Stimulated activated CD8-positive, alpha-beta memory T cell treated with anti-CD3 and anti-CD28 coated beads, Interleukin-7, amount 100 ng/mL, for 4 hours (primary cell): ENCODE measurements around the gene ARL6IP1.

Experiments
- DNase-seq, 2 donors: peaks; one replicate each; pipeline ENCODE4 v3.0.0-alpha.2; 2020; ENCODE audit warnings: low read depth in 2 of 2

Gene ARL6IP1

GRCh38 chr16:18801145-18801972 lies at the start of gene ARL6IP1:
TSS of gene ARL6IP1 (minus strand) at chr16:18801549. CDS start at chr16:18801466, 83 bp downstream.
- DNase-seq, result peak; percentile 98 to 99

GRCh38 chr16:18846416-18846815 lies 45.1 kb upstream of the ARL6IP1 start:
- DNase-seq, result no peak

GRCh38 chr16:18842565-18842964 lies 41.2 kb upstream of the ARL6IP1 start:
- DNase-seq, result no peak

- no peak for DNase-seq
Observed at GRCh38 chr16:18841833-18842525, 40.6 kb upstream of the ARL6IP1 start.

DNA sequence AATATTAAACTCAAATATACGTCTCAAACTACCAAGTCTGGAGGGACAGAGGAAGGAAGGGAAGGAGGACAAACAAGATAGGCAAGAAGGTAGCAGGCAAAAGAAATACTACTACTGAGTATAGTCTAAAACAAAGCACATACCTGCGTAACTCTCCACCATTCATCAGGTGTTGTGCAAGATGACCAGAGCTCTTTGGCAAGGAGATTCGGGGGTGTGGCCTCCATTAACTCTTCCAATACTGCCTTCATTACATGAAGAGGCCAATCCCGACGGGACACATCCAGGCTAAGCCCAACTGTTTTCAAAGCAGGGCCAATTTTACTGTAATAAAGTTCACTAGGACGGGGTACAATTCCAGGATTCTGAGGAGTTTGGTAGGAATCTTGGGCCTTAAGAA lies 38.2 kb upstream of the ARL6IP1 start:
- DNase-seq, result no peak

- DNase-seq, result no peak
Observed at GRCh38 chr16:18836702-18837101, 35.4 kb upstream of the ARL6IP1 start.

DNA sequence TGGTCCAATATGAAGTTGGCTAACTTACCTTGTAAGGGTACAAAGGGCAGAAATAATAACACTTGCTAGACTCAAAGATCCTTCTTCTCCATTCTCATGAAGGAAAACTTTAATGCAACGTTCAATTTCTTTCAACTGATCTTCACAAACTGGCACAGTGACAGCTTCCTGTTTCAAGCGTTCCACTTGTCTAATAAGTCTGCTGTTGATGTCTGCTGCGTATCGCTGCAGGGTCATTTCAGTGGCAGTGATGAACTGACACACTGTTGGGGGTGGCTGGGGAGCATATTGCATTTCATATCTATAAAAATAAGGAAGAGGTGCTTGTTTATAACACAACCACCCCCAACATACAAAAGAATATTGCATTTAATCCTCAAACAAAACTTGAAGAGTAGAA lies 33.5 kb upstream of the ARL6IP1 start:
- no peak for DNase-seq

DNA sequence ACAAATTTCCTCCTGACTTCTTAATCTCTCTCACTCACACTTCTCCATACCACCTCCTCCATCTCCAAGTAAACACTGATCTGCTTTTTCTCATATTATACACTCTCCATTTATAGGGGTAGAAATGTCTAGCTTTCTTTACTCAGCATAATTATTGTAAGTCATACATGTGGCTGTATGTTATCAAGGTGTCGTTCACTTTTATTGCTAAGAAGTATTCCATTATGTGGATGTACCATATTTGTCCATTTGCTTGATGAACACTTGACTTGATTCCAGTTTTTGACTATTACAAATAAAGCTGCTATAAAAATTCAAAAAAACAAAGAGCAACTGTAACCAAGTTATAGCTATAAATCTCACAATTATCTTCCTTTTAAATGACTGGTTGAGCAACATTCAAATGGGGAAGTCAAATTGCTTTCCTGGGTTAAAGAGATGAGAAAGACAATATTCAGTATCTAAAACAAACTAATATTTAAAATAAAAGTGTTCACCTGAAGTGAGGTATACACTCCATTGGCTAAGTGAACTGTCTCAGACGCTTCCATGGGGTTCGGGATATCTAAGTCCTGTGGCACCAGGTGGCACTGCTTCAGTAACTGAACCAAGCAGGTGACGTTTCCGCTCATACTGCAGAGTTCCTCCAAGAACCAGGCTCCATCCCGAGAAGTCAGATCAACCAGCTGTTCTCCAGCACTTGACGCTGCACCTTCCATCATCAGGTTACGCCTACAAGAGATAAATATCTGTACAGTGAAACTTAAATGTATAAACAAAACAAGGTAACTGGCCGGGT lies 32.6 kb upstream of the ARL6IP1 start:
- no peak for DNase-seq

- DNase-seq, result no peak
Observed at GRCh38 chr16:18832613-18833012, 31.3 kb upstream of the ARL6IP1 start.

DNA sequence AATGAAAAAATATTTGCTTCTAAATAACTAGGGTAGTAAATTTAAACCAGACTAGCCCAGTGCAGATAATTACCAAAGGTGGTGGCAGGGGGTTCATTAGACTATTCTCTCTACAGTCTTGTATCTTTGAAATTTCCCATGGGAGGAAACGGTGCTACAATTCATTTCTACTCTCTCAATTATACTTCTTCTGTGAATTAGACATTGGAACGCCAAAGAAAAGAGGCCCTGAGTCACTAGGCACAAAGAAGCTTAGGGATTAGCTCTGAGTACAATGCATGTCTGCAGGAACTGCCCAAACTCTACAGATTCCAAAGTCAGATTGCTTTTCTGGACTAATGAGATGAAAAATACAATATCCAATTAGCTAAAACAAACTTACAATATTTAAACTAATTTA lies 30.7 kb upstream of the ARL6IP1 start:
- no peak for DNase-seq

GRCh38 chr16:18829251-18829650 lies 27.9 kb upstream of the ARL6IP1 start:
- DNase-seq, result no peak

DNA sequence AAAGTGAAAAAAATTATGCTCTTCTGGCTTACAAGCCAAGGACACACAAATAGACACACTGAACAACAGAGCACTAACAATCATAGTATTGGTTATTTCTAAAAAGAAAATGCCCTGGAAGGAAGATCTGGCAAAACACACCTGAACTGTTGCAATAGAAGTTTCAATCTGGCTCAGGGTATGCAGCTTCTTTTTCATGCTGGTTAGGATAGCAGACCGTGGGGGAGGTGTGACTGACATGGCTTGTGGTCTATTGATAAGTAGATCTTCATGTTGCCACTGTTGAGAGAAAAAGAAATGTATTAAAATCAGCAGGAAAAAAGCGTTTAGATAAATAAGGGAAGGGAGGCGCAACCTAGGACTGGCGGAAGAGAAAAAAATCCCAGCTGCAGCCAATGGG lies 26.5 kb upstream of the ARL6IP1 start:
- DNase-seq, result no peak

DNA sequence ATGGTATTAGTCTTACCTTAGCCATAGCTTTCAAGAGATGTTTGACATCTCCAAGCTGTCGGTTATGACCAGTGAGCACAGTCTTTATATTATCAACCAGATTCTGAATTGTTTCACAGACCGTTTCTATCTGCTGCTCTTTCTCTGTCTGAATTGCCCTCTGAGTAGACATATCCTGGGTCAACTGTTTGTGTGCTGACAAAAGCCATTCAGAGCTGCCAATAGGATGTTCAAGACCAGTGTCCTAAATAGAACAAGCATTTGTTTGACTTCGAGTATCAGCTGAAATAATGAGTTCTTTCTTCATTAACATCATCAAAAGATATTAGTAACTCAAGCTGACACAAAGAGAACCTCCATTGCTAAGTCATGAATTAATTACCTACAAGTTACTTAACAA lies 14.9 kb upstream of the ARL6IP1 start:
- no peak for DNase-seq

GRCh38 chr16:18811925-18812324 lies 10.6 kb upstream of the ARL6IP1 start:
- no peak for DNase-seq

GRCh38 chr16:18809165-18809564 lies 7.8 kb upstream of the ARL6IP1 start:
- no peak for DNase-seq

DNA sequence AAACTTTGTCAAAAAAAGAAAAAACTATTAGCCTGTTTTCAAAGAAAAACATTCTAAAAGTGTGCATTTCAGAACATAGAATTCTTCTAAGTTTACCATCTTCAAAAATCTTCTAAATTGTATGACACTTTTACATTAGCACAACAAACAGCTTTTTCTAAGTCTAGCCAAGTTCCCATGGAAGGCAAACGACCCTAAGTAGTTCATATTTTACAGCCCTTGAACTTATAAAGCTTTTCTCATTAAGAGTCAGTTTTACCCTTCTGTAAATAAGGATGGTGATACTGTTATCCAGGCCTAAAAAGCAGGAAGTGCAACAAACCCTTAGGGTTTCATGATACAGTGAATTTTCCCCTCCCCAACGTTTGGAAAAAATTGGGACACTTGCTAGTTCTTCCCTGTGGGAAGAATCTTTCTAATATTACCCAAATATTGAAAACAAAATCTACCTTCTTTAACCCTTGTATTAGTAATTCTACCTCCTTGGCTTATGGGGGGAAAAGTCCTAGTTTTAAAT lies 4.0 kb upstream of the ARL6IP1 start:
- no peak for DNase-seq

- no peak for DNase-seq
Observed at GRCh38 chr16:18804540-18804939, 3.2 kb upstream of the ARL6IP1 start.

GRCh38 chr16:18803569-18804462 lies 2.5 kb upstream of the ARL6IP1 start:
- no peak for DNase-seq

DNA sequence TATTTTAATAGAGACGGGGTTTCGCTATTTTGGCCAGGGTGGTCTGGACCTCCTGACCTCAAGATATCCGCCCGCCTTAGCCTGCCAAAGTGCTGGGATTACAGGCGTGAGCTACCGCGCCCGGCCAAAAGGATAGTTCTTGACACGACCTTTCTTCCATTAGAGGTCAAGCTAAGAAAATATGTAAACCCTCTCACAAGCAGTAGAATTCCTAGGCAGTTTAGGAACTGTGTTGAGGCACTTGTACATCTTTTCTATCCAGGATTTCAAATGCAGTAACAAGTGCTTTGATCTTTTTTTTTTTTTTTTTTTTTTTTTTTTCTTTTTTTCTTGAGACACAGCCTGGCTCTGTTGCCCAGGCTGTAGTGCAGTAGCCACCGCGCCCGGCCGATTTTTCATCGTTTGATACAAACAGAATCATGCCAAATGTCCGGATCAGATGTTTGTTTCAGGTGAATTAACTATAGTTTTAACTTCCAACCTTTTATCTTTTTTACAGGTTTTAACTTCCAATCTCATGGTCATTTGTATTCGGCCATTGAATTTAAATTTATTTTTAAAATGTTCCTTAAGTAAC lies 1.5 kb upstream of the ARL6IP1 start:
- DNase-seq, result no peak

GRCh38 chr16:18800775-18801144 lies 589 bp downstream of the ARL6IP1 start:
- DNase-seq, result no peak

DNA sequence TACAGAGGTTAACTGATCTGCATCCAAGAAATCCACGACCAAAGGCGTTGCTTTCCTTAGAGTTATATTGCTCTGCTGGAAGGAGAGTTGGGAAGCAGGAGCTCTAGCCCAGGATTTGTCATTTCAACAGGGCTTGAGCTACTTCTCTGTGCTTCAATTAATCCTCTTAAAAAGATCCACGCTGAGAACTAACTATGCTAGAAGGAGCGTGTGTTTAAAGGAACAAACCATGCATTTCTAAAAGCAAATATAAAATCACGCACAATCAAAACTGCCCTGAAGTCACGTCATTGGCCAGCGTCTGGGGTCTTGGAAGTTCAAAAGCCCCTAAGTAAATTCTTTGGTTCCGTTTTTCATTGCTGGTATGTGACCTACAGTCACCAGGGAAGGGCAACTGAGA lies 1.1 kb downstream of the ARL6IP1 start:
- DNase-seq, result no peak
